Measurements from ENCODE around the gene PDIA6.

DNA sequence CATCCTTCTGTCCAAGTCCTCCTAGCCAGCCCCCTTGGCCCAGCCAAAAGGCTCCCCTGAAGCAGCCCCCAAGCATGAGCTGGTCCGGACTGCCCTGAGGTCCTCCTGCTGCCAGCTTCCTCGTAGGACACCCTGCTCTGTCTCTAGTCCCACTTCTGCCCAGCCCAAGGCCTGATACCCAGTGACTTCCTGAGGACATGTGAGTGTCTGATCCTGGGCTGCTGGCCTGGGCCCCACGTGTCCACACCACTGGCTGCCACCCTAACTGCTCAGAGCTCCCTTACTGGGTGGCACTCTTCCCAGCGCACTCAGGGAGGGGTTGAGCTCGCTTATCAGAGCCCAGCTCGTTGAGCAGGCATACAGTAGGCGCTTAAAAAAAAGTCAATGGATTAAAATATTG is 34.4 kb upstream of the PDIA6 start:
- TF ChIP-seq, protein P1, sequence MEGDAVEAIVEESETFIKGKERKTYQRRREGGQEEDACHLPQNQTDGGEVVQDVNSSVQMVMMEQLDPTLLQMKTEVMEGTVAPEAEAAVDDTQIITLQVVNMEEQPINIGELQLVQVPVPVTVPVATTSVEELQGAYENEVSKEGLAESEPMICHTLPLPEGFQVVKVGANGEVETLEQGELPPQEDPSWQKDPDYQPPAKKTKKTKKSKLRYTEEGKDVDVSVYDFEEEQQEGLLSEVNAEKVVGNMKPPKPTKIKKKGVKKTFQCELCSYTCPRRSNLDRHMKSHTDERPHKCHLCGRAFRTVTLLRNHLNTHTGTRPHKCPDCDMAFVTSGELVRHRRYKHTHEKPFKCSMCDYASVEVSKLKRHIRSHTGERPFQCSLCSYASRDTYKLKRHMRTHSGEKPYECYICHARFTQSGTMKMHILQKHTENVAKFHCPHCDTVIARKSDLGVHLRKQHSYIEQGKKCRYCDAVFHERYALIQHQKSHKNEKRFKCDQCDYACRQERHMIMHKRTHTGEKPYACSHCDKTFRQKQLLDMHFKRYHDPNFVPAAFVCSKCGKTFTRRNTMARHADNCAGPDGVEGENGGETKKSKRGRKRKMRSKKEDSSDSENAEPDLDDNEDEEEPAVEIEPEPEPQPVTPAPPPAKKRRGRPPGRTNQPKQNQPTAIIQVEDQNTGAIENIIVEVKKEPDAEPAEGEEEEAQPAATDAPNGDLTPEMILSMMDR (IDR thresholded peaks at IDR 0.05): no peak
- TF ChIP-seq POLR2AphosphoS5 (IDR thresholded peaks at IDR 0.05) (no peak), POLR2A (IDR thresholded peaks at IDR 0.05) (no peak)
